ENCODE measurements around the gene MACROD1. TPM values are rescaled to one million over a fixed set of nuclear protein-coding genes. Genes with fewer than 3 reads are reported as not detected.

The MACROD1 gene
- total and polyA plus RNA-seq, 2 of the 13 experiments (the other 11 are each of a cell fraction or from before 2014, with no cell fraction given): 23.1 to 34.5 TPM

DNA sequence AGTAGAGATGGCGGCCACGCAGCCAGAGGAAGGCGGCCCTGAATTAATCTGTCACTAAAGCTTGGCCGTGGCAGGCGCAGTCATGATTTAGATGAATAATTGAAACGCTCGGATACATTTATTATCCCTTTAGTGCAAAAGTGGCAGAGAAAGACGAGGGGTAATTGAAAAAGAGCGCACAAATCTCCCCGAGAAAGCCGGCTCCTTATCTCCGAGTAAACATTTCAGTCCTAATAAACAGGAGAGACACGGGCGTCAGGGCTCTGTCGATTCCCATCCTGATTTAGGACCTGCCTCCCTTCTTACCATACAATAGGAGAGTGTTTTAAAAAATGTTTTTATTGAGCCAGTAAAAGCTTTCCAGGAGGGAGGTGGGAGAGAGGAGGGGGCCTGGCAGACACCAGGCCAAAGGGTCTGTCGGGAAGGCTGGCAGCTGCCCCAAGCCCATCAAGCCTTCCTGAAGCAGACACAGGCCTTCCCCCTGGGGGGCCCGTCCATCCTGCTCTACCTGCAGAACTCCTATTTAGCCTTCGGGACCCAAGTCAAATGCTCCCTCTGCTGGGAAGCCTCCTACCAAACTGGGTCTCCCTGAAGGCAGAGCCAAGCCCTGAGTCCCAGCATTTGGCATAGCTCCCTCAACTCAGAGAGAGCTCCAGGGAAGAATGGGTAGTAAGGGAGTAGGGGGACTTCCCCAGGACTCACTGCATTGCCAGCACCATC lies 156.8 kb downstream of the MACROD1 start:
- no peak for FAIRE-seq
- no peak overlapping the region for H2AFZ ChIP-seq (ENCODE audit: low read length)
- peaks cover 4% of the 10 kb centered on the region; the same call in 1 of the 2 replicates for H4K20me1 ChIP-seq (ENCODE audit: insufficient read depth, low read length)
- BruUV-seq (replicated peaks): no TSS peak
- ChIA-PET POLR2A (no interaction called here), CTCF (ENCODE audit: low intra/inter-chr PET ratio, low total read pairs) (no interaction called here)
- H3K4me2 ChIP-seq (ENCODE audit: low read depth, low read length): no peak overlapping the region
- H3K27me3 ChIP-seq (ENCODE audit: control insufficient read depth in 1 of 2, insufficient read depth in 2 of 2, low read length in 2 of 2): no peaks in the 10 kb centered on the region
- no peaks in the 10 kb centered on the region for H3K79me2 ChIP-seq (ENCODE audit: insufficient read depth, low read length)
- WGBS (ENCODE audit: low lambda C conversion rate): 90% methylated on average over 15 of the region's 18 CpGs
- H3K27ac ChIP-seq (ENCODE audit: extremely low read length, insufficient read depth, low read length): no peak overlapping the region
- H3K4me3 ChIP-seq (replicated peaks in 1 of 3; ENCODE audit: insufficient read depth in 1 of 3, low read depth in 2 of 3, low read length in 3 of 3): no peak overlapping the region
- H3K9me3 ChIP-seq (ENCODE audit: low read length): peaks cover 10% of the 10 kb centered on the region; the same call in 1 of the 2 replicates
- H3K4me1 ChIP-seq (ENCODE audit: insufficient read depth, low read length): peaks cover 21% of the 10 kb centered on the region
- no peak overlapping the region for H3K9ac ChIP-seq (ENCODE audit: insufficient read depth, low read depth, low read length)
- in situ Hi-C loops (cut with HindIII; ENCODE audit: extremely low pct_ligation_motif_present, low pct_unique_long_range_greater_than_20kb): no loop called here
- no peaks in the 10 kb centered on the region for H3K36me3 ChIP-seq (replicated peaks in 1 of 2; ENCODE audit: control insufficient read depth in 1 of 2, insufficient read depth in 2 of 2, low read length in 2 of 2)
- intact Hi-C loops (cut with micrococcal nuclease; ENCODE audit: unreplicated experiment): no loop called here
- no peak for ATAC-seq
- DNase-seq (ENCODE audit: low spot score): no peak
- 0 out of 2 replicates have a peak, but pooled peaks have one; percentile 12 for TF ChIP-seq STAG1 (CRISPR knock-in tag; IDR thresholded peaks at IDR 0.05)
- 0 out of 2 replicates have a peak, but pooled peaks have one; percentile 9 for TF ChIP-seq CTCF (CRISPR knock-in tag; IDR thresholded peaks at IDR 0.05)
- TF ChIP-seq TFDP2 (CRISPR knock-in tag; IDR thresholded peaks at IDR 0.05): no peak

All from HepG2 (cell line).